ENCODE results near the gene HOXD13. TPM values are rescaled to one million over a fixed set of nuclear protein-coding genes. Genes with fewer than 3 reads are reported as not detected.

HOXD13 gene
- total and polyA plus RNA-seq, 2 of the 13 experiments (the other 11 are each of a cell fraction or from before 2014, with no cell fraction given): not detected

DNA sequence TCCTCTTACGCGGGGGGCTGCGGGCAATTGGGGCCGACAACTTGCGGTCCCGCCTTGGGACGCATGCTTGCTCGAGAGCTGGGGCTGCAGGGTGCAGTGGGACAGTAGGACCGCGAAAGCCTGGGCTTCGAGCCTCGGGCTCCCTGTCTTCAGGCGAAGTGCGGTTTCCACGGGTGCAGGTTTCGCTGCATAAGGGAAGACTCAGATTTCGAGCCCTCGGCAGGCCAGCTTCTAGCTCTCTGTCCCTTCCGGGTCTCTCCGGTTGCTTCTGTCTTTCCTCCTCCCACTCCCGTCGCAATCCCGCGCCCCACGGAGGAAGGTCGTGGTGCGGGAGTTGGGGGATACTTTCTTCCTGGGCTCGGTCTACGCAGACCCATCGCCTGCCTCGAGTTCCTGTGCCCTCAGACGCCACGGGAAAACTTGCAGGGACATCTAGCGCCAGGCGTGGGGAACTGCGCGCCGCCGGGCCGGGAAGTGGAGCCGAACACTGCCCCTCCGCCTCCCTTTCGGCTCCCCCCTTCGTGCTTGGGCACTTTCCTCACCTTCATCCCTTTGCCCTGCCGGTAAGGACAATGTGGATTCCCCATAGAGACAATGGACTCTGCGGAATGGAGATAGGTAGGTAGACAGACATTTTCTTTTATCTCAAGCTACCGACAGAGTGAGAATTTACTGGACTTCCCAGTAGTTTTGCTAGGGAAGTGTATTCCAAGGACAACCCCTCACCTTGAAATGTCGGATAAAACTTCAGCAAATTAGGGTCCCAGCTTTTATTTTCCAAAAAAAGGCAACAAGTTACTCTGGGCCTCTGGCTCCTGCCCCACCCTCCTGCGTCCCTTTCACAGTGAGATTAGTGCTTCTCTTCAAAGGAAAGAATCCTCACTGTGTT lies 4.2 kb upstream of the HOXD13 start (continued):
- TF ChIP-seq, protein P1, sequence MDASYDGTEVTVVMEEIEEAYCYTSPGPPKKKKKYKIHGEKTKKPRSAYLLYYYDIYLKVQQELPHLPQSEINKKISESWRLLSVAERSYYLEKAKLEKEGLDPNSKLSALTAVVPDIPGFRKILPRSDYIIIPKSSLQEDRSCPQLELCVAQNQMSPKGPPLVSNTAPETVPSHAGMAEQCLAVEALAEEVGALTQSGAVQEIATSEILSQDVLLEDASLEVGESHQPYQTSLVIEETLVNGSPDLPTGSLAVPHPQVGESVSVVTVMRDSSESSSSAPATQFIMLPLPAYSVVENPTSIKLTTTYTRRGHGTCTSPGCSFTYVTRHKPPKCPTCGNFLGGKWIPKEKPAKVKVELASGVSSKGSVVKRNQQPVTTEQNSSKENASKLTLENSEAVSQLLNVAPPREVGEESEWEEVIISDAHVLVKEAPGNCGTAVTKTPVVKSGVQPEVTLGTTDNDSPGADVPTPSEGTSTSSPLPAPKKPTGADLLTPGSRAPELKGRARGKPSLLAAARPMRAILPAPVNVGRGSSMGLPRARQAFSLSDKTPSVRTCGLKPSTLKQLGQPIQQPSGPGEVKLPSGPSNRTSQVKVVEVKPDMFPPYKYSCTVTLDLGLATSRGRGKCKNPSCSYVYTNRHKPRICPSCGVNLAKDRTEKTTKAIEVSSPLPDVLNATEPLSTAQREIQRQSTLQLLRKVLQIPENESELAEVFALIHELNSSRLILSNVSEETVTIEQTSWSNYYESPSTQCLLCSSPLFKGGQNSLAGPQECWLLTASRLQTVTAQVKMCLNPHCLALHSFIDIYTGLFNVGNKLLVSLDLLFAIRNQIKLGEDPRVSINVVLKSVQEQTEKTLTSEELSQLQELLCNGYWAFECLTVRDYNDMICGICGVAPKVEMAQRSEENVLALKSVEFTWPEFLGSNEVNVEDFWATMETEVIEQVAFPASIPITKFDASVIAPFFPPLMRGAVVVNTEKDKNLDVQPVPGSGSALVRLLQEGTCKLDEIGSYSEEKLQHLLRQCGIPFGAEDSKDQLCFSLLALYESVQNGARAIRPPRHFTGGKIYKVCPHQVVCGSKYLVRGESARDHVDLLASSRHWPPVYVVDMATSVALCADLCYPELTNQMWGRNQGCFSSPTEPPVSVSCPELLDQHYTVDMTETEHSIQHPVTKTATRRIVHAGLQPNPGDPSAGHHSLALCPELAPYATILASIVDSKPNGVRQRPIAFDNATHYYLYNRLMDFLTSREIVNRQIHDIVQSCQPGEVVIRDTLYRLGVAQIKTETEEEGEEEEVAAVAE (CRISPR knock-in tag; IDR thresholded peaks at IDR 0.05; ENCODE audit: borderline replicate concordance): 0 out of 2 replicates have a peak, but pooled peaks have one; percentile 38
- TF ChIP-seq ARNT2 (CRISPR knock-in tag; IDR thresholded peaks at IDR 0.05; ENCODE audit: low read depth) (no peak), KLF15 (CRISPR knock-in tag; IDR thresholded peaks at IDR 0.05; ENCODE audit: borderline replicate concordance) (no peak), ZNF230 (CRISPR knock-in tag; IDR thresholded peaks at IDR 0.05) (0 out of 2 replicates have a peak, but pooled peaks have one; percentile 46), NCOA2 (CRISPR knock-in tag; IDR thresholded peaks at IDR 0.05) (no peak), SRSF1 (optimal IDR thresholded peaks at IDR 0.05; ENCODE audit: low read depth, low read length) (no peak), ZBTB21 (CRISPR knock-in tag; IDR thresholded peaks at IDR 0.05) (no peak), SIN3B (IDR thresholded peaks at IDR 0.05; ENCODE audit: low read length) (no peak), THYN1 (CRISPR knock-in tag; IDR thresholded peaks at IDR 0.05; ENCODE audit: borderline replicate concordance, low read depth) (0 out of 2 replicates have a peak, but pooled peaks have one; percentile 53), CEBPG (CRISPR knock-in tag; IDR thresholded peaks at IDR 0.05) (no peak), ZNF709 (CRISPR knock-in tag; IDR thresholded peaks at IDR 0.05) (peak; percentile 89; the same call in 1 of the 2 replicates), XBP1 (CRISPR knock-in tag; IDR thresholded peaks at IDR 0.05) (no peak), ZNF564 (CRISPR knock-in tag; IDR thresholded peaks at IDR 0.05) (no peak)
- TF ChIP-seq, protein P2, sequence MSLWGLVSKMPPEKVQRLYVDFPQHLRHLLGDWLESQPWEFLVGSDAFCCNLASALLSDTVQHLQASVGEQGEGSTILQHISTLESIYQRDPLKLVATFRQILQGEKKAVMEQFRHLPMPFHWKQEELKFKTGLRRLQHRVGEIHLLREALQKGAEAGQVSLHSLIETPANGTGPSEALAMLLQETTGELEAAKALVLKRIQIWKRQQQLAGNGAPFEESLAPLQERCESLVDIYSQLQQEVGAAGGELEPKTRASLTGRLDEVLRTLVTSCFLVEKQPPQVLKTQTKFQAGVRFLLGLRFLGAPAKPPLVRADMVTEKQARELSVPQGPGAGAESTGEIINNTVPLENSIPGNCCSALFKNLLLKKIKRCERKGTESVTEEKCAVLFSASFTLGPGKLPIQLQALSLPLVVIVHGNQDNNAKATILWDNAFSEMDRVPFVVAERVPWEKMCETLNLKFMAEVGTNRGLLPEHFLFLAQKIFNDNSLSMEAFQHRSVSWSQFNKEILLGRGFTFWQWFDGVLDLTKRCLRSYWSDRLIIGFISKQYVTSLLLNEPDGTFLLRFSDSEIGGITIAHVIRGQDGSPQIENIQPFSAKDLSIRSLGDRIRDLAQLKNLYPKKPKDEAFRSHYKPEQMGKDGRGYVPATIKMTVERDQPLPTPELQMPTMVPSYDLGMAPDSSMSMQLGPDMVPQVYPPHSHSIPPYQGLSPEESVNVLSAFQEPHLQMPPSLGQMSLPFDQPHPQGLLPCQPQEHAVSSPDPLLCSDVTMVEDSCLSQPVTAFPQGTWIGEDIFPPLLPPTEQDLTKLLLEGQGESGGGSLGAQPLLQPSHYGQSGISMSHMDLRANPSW (CRISPR knock-in tag; IDR thresholded peaks at IDR 0.05; ENCODE audit: borderline replicate concordance): no peak
- TF ChIP-seq, protein P3, sequence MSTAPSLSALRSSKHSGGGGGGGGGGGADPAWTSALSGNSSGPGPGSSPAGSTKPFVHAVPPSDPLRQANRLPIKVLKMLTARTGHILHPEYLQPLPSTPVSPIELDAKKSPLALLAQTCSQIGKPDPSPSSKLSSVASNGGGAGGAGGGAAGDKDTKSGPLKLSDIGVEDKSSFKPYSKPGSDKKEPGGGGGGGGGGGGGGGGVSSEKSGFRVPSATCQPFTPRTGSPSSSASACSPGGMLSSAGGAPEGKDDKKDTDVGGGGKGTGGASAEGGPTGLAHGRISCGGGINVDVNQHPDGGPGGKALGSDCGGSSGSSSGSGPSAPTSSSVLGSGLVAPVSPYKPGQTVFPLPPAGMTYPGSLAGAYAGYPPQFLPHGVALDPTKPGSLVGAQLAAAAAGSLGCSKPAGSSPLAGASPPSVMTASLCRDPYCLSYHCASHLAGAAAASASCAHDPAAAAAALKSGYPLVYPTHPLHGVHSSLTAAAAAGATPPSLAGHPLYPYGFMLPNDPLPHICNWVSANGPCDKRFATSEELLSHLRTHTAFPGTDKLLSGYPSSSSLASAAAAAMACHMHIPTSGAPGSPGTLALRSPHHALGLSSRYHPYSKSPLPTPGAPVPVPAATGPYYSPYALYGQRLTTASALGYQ (CRISPR knock-in tag; IDR thresholded peaks at IDR 0.05): no peak
- TF ChIP-seq, protein P4, sequence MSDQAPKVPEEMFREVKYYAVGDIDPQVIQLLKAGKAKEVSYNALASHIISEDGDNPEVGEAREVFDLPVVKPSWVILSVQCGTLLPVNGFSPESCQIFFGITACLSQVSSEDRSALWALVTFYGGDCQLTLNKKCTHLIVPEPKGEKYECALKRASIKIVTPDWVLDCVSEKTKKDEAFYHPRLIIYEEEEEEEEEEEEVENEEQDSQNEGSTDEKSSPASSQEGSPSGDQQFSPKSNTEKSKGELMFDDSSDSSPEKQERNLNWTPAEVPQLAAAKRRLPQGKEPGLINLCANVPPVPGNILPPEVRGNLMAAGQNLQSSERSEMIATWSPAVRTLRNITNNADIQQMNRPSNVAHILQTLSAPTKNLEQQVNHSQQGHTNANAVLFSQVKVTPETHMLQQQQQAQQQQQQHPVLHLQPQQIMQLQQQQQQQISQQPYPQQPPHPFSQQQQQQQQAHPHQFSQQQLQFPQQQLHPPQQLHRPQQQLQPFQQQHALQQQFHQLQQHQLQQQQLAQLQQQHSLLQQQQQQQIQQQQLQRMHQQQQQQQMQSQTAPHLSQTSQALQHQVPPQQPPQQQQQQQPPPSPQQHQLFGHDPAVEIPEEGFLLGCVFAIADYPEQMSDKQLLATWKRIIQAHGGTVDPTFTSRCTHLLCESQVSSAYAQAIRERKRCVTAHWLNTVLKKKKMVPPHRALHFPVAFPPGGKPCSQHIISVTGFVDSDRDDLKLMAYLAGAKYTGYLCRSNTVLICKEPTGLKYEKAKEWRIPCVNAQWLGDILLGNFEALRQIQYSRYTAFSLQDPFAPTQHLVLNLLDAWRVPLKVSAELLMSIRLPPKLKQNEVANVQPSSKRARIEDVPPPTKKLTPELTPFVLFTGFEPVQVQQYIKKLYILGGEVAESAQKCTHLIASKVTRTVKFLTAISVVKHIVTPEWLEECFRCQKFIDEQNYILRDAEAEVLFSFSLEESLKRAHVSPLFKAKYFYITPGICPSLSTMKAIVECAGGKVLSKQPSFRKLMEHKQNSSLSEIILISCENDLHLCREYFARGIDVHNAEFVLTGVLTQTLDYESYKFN (CRISPR knock-in tag; conservative IDR thresholded peaks at IDR 0.05): no peak

Data from HepG2 (cell line).